GM18858 (cell line): Measurements from ENCODE around the gene OCRL.
A peak's percentile ranks its signal among the peaks of the same experiment; 100 is the strongest.
"Not testable (repeated sequence)": the region's sequence is repeated elsewhere in the genome, so short reads cannot be mapped to it uniquely, and the experiment has no call there.

ENCODE experiments used
- ATAC-seq: cut with Tn5 transposase; IDR thresholded peaks from one replicate; pipeline ENCODE4 v1.9.1; 2021; ENCODE audit not compliant: unreplicated experiment

Gene OCRL

DNA sequence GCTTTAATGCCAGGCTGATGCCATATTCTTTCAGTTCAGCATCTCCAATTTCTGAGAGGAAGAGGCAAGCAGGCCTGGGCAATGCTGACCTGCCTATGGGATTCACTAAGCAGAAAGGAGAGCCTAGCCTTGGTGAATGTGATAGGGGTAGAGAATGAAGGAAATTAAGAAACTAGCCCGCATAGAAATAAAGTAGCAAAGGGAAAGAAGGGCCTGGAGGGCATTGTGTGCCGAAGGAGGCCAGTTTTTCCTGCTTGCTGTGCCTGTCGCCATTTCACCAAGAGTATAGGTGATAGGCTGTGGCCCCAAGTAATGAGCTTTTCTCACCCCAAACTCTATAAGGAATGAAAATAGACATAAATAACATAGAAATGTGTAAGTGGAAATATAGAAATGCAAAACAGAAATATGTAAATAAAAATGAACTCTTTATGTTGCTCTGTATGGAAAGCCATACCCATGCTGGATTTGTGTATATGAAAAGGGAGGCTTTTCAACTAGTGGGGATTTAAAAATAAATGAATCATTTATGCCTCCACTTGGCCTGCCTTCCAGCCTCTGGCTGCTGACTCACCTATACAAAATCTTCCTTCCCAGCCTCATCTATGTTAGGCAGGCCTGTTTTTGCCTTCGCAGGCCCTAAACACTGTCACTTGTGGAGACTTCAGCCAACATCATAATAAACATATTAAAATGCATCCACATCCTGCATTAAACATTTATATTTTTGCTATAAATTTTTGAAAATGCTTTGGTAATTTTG, 5.1 kb upstream of the OCRL start:
- ATAC-seq, result no peak

DNA sequence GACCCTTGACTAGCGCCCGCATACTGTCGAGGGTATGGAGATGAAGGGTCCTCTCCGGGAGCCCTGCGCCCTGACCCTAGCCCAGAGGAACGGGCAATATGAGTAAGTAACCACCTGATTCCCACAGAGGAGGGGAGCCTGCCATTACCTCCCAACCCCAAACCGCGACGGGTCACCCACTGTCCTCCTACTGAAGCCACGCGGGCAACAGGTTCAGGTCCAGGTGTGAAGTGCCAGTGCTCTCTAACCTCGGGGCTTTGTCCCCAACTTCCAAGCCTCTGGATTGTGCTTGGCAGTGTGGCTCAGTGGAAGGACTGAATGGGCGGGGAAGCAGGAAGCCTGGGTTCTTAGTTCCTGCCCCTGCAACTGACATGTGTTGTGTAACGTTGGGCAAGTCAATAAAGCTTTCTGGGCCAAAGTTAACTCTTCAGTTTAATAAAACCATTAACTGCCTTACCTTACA, 694 bp downstream of the OCRL start:
- ATAC-seq, result no peak

DNA sequence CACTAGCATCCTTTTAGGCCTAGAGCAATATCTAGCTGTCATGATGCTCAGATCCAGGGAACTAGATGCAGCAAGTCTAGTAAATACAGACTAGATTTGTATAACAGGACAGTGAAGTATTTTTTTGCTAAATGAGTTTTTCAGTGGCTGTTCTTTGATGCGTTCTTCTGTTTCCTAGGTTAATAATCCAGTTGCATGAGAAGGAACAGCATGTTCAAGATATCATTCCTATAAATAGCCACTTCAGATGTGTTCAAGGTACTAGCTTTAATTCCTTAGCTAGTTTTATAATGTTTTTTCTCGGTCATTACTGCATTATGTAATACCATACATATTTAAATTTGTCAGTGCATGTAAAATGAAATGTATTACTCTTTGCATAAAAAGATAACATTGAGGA, 4.7 kb downstream of the OCRL start:
- no peak for ATAC-seq

DNA sequence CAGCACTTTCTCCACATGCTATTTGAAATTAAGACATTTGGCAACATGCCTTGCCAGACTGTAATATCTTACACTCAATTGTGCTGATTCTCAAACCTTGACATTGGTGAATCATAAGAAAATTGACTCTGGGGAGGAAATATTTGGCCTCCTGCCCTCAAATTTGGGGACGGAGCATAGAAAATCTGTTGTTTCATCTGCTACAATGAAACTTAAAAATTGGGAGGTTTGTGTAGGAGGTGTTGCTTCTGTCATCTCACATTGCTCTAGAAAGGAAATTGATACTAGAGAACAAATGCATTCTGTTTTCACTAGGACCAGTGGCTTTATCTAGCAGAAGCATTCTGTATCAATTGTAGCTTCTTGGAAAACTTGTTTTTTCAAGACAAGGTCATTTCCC, 5.3 kb downstream of the OCRL start:
- no peak for ATAC-seq

DNA sequence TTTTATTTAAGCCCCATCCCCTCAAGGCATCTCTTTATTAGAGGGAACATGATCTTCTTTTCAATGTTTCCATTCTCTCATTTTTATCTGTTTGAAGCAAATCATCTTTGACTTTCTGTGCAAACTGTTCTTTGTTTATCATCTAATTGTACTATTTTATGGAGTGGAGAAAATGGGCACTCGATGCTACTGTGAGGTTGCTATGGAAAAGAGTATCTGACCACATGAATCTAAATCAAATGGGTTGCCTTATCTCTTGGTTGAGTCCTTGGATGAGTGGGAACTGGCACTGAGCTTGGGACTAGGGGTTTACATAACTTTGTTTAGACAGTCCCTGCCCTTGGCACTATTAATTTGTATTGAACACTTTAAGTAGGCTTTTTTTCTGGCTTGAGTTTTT, 9.1 kb downstream of the OCRL start:
- ATAC-seq, result no peak

DNA sequence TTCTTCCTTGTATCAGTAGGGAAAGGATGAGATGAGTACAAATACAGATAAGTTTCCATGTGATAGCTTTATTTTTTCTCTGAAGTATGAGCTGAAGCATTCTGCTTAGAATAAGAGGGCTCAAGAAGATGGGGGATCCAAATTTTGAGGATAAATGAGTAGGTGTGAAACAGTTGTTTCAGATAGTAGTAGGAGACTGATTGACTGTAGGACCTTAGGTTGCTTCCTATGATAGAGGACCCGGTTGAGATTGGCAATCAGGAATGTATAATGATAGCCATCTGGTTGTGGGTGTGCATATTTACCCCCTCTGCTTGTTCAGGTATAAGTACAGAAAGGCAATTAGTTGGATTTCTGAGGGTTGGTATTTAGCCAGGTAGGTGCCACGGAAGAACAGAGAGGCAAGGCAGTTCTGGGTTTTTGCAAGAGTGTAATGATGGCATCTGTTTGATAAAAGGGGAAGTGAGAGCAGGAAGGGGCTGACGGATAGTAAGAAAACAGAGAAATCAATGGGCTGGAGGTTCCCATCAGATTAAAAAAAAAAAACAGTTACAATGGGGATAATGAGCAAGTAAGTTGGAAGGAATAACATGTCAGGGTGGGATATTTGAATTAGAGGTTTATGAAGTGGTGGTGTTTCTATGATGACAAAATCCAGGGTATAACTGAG, 13.7 kb downstream of the OCRL start:
- peak; percentile 97 for ATAC-seq

DNA sequence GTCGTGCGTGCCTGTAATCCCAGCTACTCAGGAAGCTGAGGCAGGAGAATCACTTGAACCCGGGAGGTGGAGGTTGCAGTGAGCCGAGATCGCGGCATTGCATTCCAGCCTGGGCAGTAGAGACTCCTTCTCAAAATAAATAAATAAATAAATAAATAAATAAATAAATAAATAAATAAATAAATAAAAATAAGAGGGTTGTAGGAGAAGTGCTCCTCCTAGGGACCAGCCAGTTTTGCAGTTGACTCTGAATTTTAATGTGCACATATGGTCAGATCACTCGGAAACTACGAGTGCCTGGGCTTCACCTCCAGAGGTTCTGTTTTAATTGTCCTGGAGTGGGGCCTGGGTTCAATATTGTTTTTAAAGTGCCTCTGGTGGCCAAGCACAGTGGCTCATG, 14.8 kb downstream of the OCRL start:
- ATAC-seq, result not testable (repeated sequence)

DNA sequence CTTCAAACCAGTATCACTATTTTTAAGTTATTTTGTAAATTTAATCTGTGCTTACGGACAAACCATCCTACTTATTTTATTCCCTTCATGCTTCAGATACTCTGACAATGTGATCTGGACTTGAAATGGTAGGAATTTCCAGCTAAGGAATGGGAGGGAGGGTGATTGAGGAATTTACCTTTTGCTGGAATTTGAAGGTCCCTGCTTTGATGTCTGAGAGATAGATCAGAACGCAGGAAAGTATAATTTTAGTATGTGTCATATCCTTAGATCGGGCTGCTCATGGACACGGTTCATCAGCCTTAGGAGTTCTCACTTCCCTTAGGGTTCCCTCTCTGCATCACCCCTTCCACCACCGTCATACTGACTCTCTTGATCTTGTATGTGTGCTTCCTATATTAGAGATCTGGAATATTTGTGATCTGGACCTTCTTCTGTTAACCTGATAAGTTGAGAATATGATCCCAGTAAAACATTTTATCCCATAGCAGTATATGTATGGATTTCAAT, 16.8 kb downstream of the OCRL start:
- no peak for ATAC-seq

DNA sequence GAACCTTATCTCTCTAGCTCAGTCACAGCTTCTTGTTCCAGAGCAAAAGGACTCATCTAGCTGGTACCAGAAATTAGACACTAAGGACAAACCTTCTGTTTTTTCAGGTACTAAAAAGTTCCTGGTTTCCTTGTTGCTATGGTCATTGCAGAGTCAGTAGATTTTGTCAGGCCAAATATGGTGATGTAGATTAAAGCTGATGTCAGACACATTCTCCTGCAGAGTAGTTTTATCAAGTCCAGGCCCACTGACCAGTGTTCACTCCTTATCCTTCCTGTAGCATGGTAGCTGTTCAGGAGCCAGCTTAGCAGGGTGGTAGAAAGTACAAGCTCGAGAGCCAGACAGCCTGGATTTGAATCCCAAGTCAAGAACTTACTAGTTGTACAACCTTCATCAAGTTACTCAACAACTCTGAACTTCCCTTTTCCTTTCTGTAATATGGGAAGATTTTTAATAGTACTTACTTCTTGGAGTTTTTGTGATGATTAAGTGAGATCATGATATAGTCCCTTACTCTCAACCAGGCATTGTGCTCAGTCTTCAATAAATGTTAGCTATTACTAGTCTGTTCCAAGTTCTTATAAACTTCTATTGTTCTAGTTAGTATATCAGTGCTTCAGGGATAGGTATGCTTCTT, 17.9 kb downstream of the OCRL start:
- ATAC-seq, result no peak

DNA sequence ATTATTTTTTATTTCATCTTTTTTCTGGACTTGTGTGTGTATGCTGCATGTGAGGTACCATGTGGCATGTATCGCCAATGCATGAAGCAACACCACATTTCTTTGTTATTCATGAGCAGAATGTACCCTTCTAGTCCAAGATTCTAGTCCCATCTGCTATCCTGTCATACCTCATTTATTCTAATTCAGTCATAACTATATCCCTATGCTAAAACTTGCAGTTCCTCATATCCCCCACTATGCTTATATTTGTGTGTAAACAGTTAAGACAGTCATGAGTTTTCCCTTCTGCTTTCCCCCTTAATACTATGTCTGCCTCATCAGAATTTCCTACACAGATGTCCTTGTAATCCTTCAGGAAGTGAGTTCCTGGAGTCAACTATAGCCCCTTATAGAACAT, 19.7 kb downstream of the OCRL start:
- no peak for ATAC-seq

DNA sequence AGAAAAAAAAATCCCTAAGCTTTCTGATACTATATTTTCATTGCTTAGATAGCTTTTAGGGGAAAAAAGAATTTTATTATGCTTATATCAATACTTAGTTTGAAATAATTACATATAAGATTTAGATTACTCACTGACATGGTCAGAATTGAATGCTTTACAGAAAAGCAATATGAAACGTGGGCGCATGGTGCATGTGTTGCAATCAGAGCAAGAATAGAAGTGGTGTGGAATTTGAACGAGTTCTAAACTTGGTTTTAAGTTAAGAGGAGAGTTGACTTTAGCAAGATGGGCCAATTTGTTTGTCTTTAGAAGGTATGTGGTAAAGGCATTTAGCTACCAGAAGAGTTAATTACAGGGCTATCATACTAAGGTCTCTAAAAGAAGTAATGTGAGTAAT, 21.4 kb downstream of the OCRL start:
- ATAC-seq, result no peak

DNA sequence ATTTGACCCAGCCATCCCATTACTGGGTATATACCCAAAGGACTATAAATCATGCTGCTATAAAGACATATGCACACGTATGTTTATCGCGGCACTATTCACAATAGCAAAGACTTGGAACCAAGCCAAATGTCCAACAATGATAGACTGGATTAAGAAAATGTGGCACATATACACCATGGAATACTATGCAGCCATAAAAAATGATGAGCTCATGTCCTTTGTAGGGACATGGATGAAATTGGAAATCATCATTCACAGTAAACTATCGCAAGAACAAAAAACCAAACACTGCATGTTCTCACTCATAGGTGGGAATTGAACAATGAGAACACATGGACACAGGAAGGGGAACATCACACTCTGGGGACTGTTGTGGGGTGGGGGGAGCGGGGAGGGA, 24.3 kb downstream of the OCRL start:
- not testable (repeated sequence) for ATAC-seq

DNA sequence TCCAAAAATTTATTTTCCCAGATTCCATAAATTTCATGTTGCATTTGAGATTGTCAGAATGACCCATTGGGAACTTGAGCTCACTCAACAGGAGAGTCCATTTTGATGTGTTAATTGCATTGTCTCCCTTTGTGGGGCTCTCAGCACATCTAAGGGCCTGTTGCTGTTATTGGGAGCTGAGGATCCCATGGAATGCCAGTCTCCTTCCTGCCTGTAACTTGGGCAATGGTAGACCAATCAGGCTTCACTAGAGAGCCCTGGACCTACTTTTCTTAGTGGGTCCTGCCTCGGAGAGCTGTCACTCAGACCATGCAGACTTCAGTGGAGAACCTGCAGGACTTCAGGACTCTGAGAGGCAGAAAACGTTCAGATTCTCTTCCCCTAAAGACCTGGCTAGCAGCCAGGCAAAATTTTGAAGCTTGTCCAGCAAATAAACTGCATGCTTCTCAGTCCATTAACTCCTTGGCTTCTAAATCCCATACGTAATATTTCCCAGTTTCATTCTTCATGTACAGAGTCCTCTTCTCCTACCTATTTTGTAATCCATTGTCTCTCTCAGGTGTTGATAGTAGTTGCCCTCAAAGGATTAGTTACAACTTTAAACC, 25.1 kb downstream of the OCRL start:
- ATAC-seq, result no peak

DNA sequence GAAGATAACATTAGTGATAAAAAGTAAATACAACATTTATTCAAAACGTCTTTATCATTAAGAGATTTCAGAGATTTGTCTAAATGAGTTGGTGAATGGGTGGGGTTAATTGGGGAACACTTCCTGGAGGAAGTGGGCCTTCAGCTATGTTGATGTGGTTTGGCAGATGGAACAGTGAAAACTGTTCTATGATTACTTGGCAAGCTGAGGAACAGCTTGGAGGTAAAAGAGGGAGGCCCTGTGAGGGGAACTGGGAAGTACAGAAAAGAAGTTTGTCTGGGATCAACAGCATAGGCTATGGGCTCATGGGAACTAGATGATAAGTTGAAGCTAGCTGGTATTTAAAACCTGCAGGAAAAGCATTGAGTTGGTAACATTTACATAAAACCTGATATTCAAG, 26.0 kb downstream of the OCRL start:
- no peak for ATAC-seq

DNA sequence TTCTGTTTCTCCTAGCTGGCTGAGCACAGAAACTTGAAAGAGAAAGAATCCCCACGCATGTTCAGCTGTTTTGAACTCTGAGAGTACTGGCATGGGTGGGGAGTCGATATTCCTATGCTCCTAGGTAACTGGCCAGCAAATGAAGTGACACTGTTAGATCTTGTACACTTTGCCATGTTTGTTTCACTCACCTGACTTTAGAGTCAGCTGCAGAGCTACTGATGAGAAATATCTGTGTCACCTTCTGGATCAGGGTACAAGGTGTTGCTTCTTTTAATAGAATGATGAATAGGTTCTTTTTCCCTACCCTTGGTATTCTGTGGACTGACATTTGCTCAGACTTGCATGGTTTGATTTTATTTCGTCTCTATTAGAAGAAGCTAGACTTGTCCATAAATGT, 28.3 kb downstream of the OCRL start:
- no peak for ATAC-seq

DNA sequence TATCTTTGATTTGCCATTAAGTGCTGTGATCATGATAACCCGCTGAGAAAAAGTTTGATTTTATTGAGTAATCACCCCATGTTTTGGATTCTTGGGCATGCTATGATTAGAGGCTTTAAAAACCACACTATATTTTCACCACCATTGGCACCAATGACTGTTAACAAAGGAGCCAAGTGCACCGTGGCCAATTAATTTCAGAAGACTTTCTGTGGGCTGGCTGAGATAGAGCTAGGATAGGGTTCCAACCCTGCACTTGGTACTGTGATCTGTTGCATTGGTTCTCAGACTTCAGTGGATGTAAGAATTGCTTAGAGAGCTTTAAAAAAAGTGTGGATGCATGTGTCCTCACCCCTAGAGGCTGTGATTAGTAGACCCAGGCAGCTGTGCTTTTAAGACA, 32.4 kb downstream of the OCRL start:
- ATAC-seq, result no peak

DNA sequence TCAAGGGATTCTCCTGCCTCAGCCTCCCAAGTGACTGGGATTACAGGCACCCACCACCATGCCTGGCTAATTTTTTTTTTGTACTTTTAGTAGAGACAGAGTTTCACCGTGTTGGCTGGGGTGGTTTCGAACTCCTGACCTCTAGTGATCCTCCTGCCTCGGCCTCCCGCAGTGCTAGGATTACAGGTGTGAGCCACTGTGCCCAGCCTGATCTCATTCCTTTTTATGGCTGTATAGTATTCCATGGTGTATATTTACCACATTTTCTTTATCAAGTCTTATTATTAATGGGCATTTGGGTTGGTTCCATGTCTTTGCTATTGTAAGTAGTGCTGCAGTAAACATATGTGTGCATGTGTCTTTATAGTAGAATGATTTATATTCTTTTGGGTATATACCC, 33.6 kb downstream of the OCRL start:
- ATAC-seq, result not testable (repeated sequence)

DNA sequence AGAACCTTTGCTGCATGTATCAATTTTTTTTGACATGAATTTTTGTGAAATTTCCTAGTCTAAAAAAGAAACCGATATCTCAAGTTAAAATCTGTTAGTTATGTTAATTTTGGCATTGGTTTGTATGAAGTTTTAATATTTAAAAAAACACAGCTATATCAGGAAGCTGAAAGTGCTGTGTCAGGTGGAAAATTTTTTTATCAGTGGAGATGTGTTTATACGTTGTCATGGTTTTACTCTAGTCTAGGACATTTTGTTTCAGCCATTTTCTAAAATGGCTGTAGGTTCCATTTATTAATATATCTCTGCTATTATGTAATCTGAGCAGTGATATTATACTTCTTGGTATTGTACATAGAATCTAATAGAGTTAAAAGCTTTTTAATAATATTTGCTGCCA, 34.2 kb downstream of the OCRL start:
- no peak for ATAC-seq

DNA sequence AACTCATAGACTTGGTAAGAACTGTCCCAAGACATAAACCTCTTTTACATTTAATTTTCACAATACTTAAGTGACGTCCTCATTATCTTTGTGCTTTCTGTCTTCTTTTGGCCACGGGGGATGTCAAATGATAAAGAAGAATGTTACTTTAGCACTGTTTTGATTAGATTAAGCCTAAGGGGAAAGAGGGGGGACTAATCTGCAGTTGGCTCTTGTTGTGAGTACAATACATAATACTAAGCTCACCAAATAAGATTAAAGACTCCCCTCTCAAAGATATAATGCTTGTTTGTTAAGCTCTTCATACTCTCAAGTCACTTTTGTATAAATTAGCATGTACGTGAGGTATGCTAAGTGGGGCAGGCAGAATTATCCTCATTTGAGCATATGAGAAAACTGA, 36.5 kb downstream of the OCRL start:
- no peak for ATAC-seq

DNA sequence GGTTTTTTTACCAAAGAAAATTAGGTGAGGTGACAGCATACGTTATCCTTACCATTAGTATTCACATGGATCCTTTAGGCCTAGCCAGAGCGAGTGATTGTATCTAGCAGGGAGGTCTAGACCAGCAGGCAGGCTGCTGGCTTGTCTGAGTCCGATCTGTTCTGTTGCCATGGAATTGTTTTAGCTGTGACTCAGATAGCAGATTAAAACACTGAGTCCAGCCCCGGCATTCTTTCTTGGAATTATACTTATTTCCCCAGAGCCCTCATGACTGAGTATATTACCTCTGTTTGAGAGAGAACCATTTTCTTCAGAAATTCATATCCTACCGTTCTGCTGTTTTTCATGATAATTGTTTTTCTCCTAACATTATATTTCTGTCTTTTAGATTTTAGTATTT, 37.4 kb downstream of the OCRL start:
- ATAC-seq, result no peak

DNA sequence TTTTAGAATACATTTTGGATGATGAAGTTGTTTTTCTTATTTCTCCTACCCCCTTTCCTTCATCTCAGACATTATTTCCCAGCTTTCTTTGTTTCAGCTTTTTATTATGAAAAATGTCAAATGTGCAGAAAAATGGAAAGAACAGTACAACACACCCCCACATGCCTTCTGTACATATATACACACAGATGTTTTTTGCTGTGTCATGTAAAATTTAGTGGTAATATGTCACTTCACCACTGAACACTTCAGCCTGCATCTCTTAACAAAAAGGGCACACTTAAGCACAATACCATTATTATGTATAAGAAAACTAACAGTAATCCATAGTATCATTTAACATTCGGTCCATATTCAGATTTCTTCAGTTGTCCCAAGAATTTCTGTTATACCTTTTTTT, 37.8 kb downstream of the OCRL start:
- no peak for ATAC-seq

DNA sequence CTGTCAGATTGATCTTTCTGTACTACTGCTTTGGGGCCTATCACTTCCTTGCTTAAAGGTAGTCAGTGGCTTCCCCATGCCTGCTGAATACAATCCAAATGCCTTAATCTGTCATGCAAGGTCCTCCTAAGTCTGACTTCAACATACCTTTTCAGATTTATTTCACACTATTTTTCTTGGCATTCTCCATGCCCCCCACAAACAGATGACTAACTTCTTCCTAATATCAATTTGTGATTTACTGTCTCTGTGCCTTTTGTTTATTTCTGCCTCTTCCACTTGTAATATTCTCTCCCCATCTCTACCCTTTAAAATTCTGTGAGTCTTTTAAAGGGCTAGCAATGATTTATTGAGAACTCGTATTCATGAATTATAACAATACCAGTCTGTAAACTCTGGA, 41.8 kb downstream of the OCRL start:
- ATAC-seq, result no peak
